ENCODE data around the gene ZBTB37.
"Not testable (repeated sequence)": the region's sequence is repeated elsewhere in the genome, so short reads cannot be mapped to it uniquely, and the experiment has no call there.

- TF ChIP-seq CTCF, MAX (IDR thresholded peaks at IDR 0.05; ENCODE audit: low read depth, low read length): not testable (repeated sequence)
- peak; percentile 11 for TF ChIP-seq POLR2A (IDR thresholded peaks at IDR 0.05; ENCODE audit: extremely low read depth, insufficient read length)
These were observed 5.9 kb upstream of the ZBTB37 start for GRCh38 chr1:173862146-173862768.

Data from NB4 (cell line).